H9 (cell line): ENCODE results near the gene HTR3A. TPM values are rescaled to one million over a fixed set of nuclear protein-coding genes. Genes with fewer than 3 reads are reported as not detected.

Experiments
- DNase-seq: peaks from one replicate; pipeline ENCODE4 v3.0.0-alpha.2; 2017
- H2AFZ ChIP-seq: one replicate; pipeline ENCODE4 v1.6.1; 2013; ENCODE audit warnings: mild to moderate bottlenecking, low read length, control low read depth, moderate library complexity
- H2AK5ac ChIP-seq: 2 replicates; pipeline ENCODE4 v1.6.1; 2013; ENCODE audit warnings: low read length, control low read depth, mixed read lengths; ENCODE audit not compliant: insufficient read length
- H2BK120ac ChIP-seq: one replicate; pipeline ENCODE4 v1.6.1; 2013; ENCODE audit warnings: low read depth, mild to moderate bottlenecking, low read length, control low read depth, inconsistent platforms; ENCODE audit not compliant: poor library complexity, severe bottlenecking
- H2BK12ac ChIP-seq: 2 replicates; pipeline ENCODE4 v1.6.1; 2013; ENCODE audit warnings: low read length, control low read depth, mixed read lengths, low read depth; ENCODE audit not compliant: insufficient read length
- H2BK15ac ChIP-seq: 2 replicates; pipeline ENCODE4 v1.6.1; 2013; ENCODE audit warnings: low read depth, low read length, control low read depth
- H2BK20ac ChIP-seq: one replicate; pipeline ENCODE4 v1.6.1; 2013; ENCODE audit warnings: low read depth, mild to moderate bottlenecking, low read length, control low read depth, inconsistent platforms; ENCODE audit not compliant: poor library complexity, severe bottlenecking
- H2BK5ac ChIP-seq: 2 replicates; pipeline ENCODE4 v1.6.1; 2013; ENCODE audit warnings: low read length, control low read depth, mixed read lengths; ENCODE audit not compliant: insufficient read length
- H3K14ac ChIP-seq: 2 replicates; pipeline ENCODE4 v1.6.1; 2013; ENCODE audit warnings: low read length, control low read depth; ENCODE audit not compliant: insufficient read depth
- H3K18ac ChIP-seq: 2 replicates; pipeline ENCODE4 v1.6.1; 2013; ENCODE audit warnings: low read depth, mild to moderate bottlenecking, mixed read lengths, low read length, control low read depth; ENCODE audit not compliant: insufficient read length
- H3K23ac ChIP-seq: 2 replicates; pipeline ENCODE4 v1.6.1; 2013; ENCODE audit warnings: low read length, control low read depth, mixed read lengths, low read depth; ENCODE audit not compliant: insufficient read length
- H3K23me2 ChIP-seq: 2 replicates; pipeline ENCODE4 v1.6.1; 2013; ENCODE audit warnings: low read depth, mild to moderate bottlenecking, mixed read lengths, low read length, control low read depth; ENCODE audit not compliant: insufficient read length, poor library complexity, severe bottlenecking
- H3K27ac ChIP-seq: 2 replicates; pipeline ENCODE4 v1.5.1; 2013; ENCODE audit warnings: low read length, control low read depth, mixed read lengths, low read depth; ENCODE audit not compliant: insufficient read length
- H3K27me3 ChIP-seq: 2 replicates; pipeline ENCODE4 v1.6.1; 2013; ENCODE audit warnings: low read length, control low read depth, inconsistent platforms; ENCODE audit not compliant: insufficient read depth
- H3K4ac ChIP-seq: 2 replicates; pipeline ENCODE4 v1.6.1; 2013; ENCODE audit warnings: low read depth, mild to moderate bottlenecking, control low read depth, inconsistent platforms, low read length, moderate library complexity
- H3K4me1 ChIP-seq: 2 replicates; pipeline ENCODE4 v1.6.1; 2013; ENCODE audit warnings: low read length, control low read depth, inconsistent platforms; ENCODE audit not compliant: insufficient read depth
- H3K4me2 ChIP-seq: 2 replicates; pipeline ENCODE4 v1.6.1; 2013; ENCODE audit warnings: low read length, control low read depth, mixed read lengths; ENCODE audit not compliant: insufficient read length, insufficient read depth
- H3K56ac ChIP-seq: 2 replicates; pipeline ENCODE4 v1.6.1; 2013; ENCODE audit warnings: low read depth, mild to moderate bottlenecking, mixed read lengths, low read length, control low read depth; ENCODE audit not compliant: insufficient read length
- H3K79me1 ChIP-seq: 2 replicates; pipeline ENCODE4 v1.6.1; 2013; ENCODE audit warnings: low read depth, mild to moderate bottlenecking, moderate library complexity, low read length, control low read depth, inconsistent platforms; ENCODE audit not compliant: insufficient read depth, poor library complexity, severe bottlenecking
- H3K79me2 ChIP-seq: 2 replicates; pipeline ENCODE4 v1.6.1; 2013; ENCODE audit warnings: low read length, control low read depth, inconsistent platforms; ENCODE audit not compliant: insufficient read depth
- H3K9ac ChIP-seq: 2 replicates; pipeline ENCODE4 v1.6.1; 2013; ENCODE audit warnings: low read length, control low read depth, mixed read lengths; ENCODE audit not compliant: insufficient read length; ENCODE audit errors: extremely low read depth
- H3K9me3 ChIP-seq: one replicate; pipeline ENCODE4 v1.6.1; 2013; ENCODE audit warnings: low read depth, low read length, inconsistent platforms; ENCODE audit not compliant: control insufficient read depth
- H3T11ph ChIP-seq: one replicate; pipeline ENCODE4 v1.6.1; 2013; ENCODE audit warnings: mild to moderate bottlenecking, low read length, control low read depth, inconsistent platforms
- H4K20me1 ChIP-seq: one replicate; pipeline ENCODE4 v1.6.1; 2013; ENCODE audit not compliant: control insufficient read depth, insufficient read length, insufficient read depth
- H4K5ac ChIP-seq: 2 replicates; pipeline ENCODE4 v1.6.1; 2013; ENCODE audit warnings: low read depth, mild to moderate bottlenecking, mixed read lengths, low read length, control low read depth; ENCODE audit not compliant: insufficient read length
- H4K8ac ChIP-seq: replicated peaks from 2 replicates; pipeline ENCODE4 v1.6.1; 2013; ENCODE audit warnings: low read length, control low read depth, mixed read lengths, low read depth; ENCODE audit not compliant: insufficient read length
- H4K91ac ChIP-seq: 2 replicates; pipeline ENCODE4 v1.6.1; 2013; ENCODE audit warnings: low read depth, mild to moderate bottlenecking, moderate library complexity, mixed read lengths, low read length, control low read depth; ENCODE audit not compliant: insufficient read length
- H3K27ac Mint-ChIP-seq, 3 experiments: 2 replicates in 2 of 3; 3 replicates in 1 of 3; pipeline ENCODE4 v1.8.0; 2020 to 2021; ENCODE audit warnings: mixed read lengths in 3 of 3, mild to moderate bottlenecking in 1 of 3, moderate library complexity in 1 of 3
- H3K27me3 Mint-ChIP-seq: 2 replicates; pipeline ENCODE4 v1.8.0; 2021; ENCODE audit warnings: low read depth, mild to moderate bottlenecking, moderate library complexity, mixed read lengths
- H3K36me3 Mint-ChIP-seq, 3 experiments: 2 replicates in 2 of 3; 3 replicates in 1 of 3; pipeline ENCODE4 v1.8.0; 2020 to 2021; ENCODE audit warnings: low read depth in 3 of 3, mixed read lengths in 3 of 3; ENCODE audit not compliant: insufficient read depth in 1 of 3
- H3K4me1 Mint-ChIP-seq, 2 experiments: 2 replicates each; pipeline ENCODE4 v1.8.0; 2020; ENCODE audit warnings: mixed read lengths in 2 of 2
- H3K4me3 Mint-ChIP-seq, 2 experiments: 2 replicates in 1 of 2; 3 replicates in 1 of 2; pipeline ENCODE4 v1.8.0; 2020 to 2021; ENCODE audit warnings: mild to moderate bottlenecking in 2 of 2, mixed read lengths in 2 of 2, moderate library complexity in 1 of 2
- H3K9me3 Mint-ChIP-seq, 2 experiments: 2 replicates in 1 of 2; 3 replicates in 1 of 2; pipeline ENCODE4 v1.8.0; 2020; ENCODE audit warnings: mild to moderate bottlenecking in 2 of 2, mixed read lengths in 2 of 2, moderate library complexity in 1 of 2
- CTCF ChIP-seq: fragments of 200-600 bp; sonication (generic); conservative IDR thresholded peaks from 3 replicates; pipeline ENCODE4 v1.8.0; 2021; ENCODE audit warnings: antibody characterized with exemption, mild to moderate bottlenecking
- WGBS: extraction: QIAGEN DNeasy Blood & Tissue Kit; methylation state at CpG from one replicate; pipeline ENCODE4 v1.1.7; 2013; ENCODE audit warnings: missing lambda C conversion rate, low lambda C conversion rate, mixed read lengths; ENCODE audit not compliant: insufficient read length; ENCODE audit errors: extremely low coverage; 5-methylcytosine and 5-hydroxymethylcytosine counted together
- total RNA-seq: library from RNA; stranded (reverse); gene quantifications from 2 replicates; pipeline ENCODE4 v1.2.1, GENCODE V29; 2021

HTR3A gene
- total RNA-seq, 1 experiment from 2014 or later = 4.1 TPM

- no peak overlapping the region for H3K27ac Mint-ChIP-seq
- Histone ChIP-seq H4K5ac (no peak overlapping the region), H2BK12ac (no peak overlapping the region), H3K4me2 (no peak overlapping the region), H3K18ac (no peak overlapping the region), H3K4me1 (peaks cover 4% of the 10 kb centered on the region; the same call in 1 of the 2 replicates), H3K27me3 (no peaks in the 10 kb centered on the region), H3K23me2 (peaks cover 3% of the 10 kb centered on the region), H3K14ac (no peak overlapping the region; the same call in 1 of the 2 replicates), H2AFZ (no peak overlapping the region), H3K23ac (no peak overlapping the region), H2BK20ac (no peak overlapping the region), H4K8ac (no peak overlapping the region), H3K9ac (no peak overlapping the region), H4K20me1 (no peaks in the 10 kb centered on the region), H2BK5ac (no peak overlapping the region), H4K91ac (no peak overlapping the region), H3K9me3 (no peaks in the 10 kb centered on the region), H3T11ph (no peak overlapping the region), H2AK5ac (no peak overlapping the region), H2BK15ac (no peak overlapping the region), H3K56ac (no peak overlapping the region), H3K79me2 (no peaks in the 10 kb centered on the region), H3K4ac (no peak overlapping the region), H3K79me1 (no peaks in the 10 kb centered on the region), H3K27ac (no peak overlapping the region), H2BK120ac (no peak overlapping the region)
- H3K4me1 Mint-ChIP-seq = peaks cover 21 to 23% of the 10 kb centered on the region in 2 experiments
- no peak for DNase-seq
- TF ChIP-seq CTCF = no peak
- no peaks in the 10 kb centered on the region; a peak in 1 of 5 replicates for H3K9me3 Mint-ChIP-seq
- no peaks in the 10 kb centered on the region for H3K36me3 Mint-ChIP-seq
- H3K4me3 Mint-ChIP-seq = no peak overlapping the region
- WGBS = no CpG with 5 or more reads among the region's 15 CpGs
- peaks cover 15% of the 10 kb centered on the region for H3K27me3 Mint-ChIP-seq
Observed at GRCh38 chr11:113971506-113972195, 3.3 kb upstream of the HTR3A start.
